ENCODE measurements around the gene CDK15.

CDK15 gene

GRCh38 chr2:201923436-201924328, 117.3 kb downstream of the CDK15 start:
- DNase-seq (ENCODE audit: extremely low spot score) = no peak

DNA sequence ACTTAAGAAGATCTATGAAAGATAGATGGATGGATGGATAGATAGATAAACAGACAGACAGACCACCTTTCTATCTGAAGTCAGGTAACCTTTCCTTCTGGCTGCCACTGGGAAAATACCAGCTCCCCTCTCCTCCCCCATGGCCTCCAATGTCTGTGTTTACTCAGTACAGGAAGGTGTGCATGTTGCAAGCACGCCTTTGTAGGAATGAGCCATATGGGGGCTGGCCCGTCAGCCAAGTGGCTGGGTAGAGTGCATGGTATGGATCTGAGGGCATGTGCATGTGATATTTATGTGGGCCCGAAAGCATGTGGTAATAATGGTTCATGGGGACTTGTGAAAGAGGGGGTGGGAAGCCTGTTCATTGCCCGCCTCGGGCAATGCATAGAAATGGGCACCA, 118.1 kb downstream of the CDK15 start:
- no peak for DNase-seq (ENCODE audit: extremely low spot score)
- POLR2A ChIA-PET = no interaction called here
- CTCF ChIA-PET = no interaction called here
- TF ChIP-seq ZNF384 (IDR thresholded peaks at IDR 0.05) (no peak), ARNT (IDR thresholded peaks at IDR 0.05) (no peak), HDGF (IDR thresholded peaks at IDR 0.05; ENCODE audit: borderline replicate concordance) (no peak), BHLHE40 (IDR thresholded peaks at IDR 0.05; ENCODE audit: borderline replicate concordance) (no peak), L3MBTL2 (conservative IDR thresholded peaks at IDR 0.05) (no peak), LEF1 (IDR thresholded peaks at IDR 0.05; ENCODE audit: borderline replicate concordance) (no peak), FOXA1 (IDR thresholded peaks at IDR 0.05) (no peak), NFRKB (IDR thresholded peaks at IDR 0.05) (no peak), CTBP1 (IDR thresholded peaks at IDR 0.05; ENCODE audit: borderline replicate concordance) (no peak), ELF4 (IDR thresholded peaks at IDR 0.05) (no peak), PKNOX1 (IDR thresholded peaks at IDR 0.05) (no peak), SUZ12 (IDR thresholded peaks at IDR 0.05) (no peak), FOXK2 (IDR thresholded peaks at IDR 0.05) (no peak), FOXM1 (IDR thresholded peaks at IDR 0.05; ENCODE audit: borderline replicate concordance) (no peak)

More at GRCh38 chr2:201923436-201924328, 117.3 kb downstream of the CDK15 start:
- ChIA-PET POLR2A (no interaction called here), CTCF (no interaction called here)
- TF ChIP-seq PKNOX1 (IDR thresholded peaks at IDR 0.05) (no peak), FOXK2 (IDR thresholded peaks at IDR 0.05) (no peak), ELF4 (IDR thresholded peaks at IDR 0.05) (no peak), FOXM1 (IDR thresholded peaks at IDR 0.05; ENCODE audit: borderline replicate concordance) (no peak), SUZ12 (IDR thresholded peaks at IDR 0.05) (no peak), SP1 (IDR thresholded peaks at IDR 0.05) (no peak)

- ChIA-PET POLR2A (no interaction called here), CTCF (no interaction called here)
- TF ChIP-seq SUZ12 (IDR thresholded peaks at IDR 0.05) (no peak), TARDBP (IDR thresholded peaks at IDR 0.05) (no peak), PKNOX1 (IDR thresholded peaks at IDR 0.05) (no peak), HDGF (IDR thresholded peaks at IDR 0.05; ENCODE audit: borderline replicate concordance) (no peak), FOXK2 (IDR thresholded peaks at IDR 0.05) (no peak), LEF1 (IDR thresholded peaks at IDR 0.05; ENCODE audit: borderline replicate concordance) (no peak), ELF4 (IDR thresholded peaks at IDR 0.05) (no peak), NFRKB (IDR thresholded peaks at IDR 0.05) (no peak), L3MBTL2 (conservative IDR thresholded peaks at IDR 0.05) (no peak), SP1 (IDR thresholded peaks at IDR 0.05) (no peak), FOXM1 (IDR thresholded peaks at IDR 0.05; ENCODE audit: borderline replicate concordance) (no peak), CTBP1 (IDR thresholded peaks at IDR 0.05; ENCODE audit: borderline replicate concordance) (no peak), FOXA1 (IDR thresholded peaks at IDR 0.05) (no peak)
- no peak for DNase-seq (ENCODE audit: extremely low spot score)
These were observed 118.7 kb downstream of the CDK15 start for GRCh38 chr2:201925056-201925455.

- no peak for DNase-seq (ENCODE audit: extremely low spot score)
- TF ChIP-seq SP1 (IDR thresholded peaks at IDR 0.05) (no peak), FOXK2 (IDR thresholded peaks at IDR 0.05) (no peak), ZNF384 (IDR thresholded peaks at IDR 0.05) (no peak), HDGF (IDR thresholded peaks at IDR 0.05; ENCODE audit: borderline replicate concordance) (no peak), LEF1 (IDR thresholded peaks at IDR 0.05; ENCODE audit: borderline replicate concordance) (no peak), BHLHE40 (IDR thresholded peaks at IDR 0.05; ENCODE audit: borderline replicate concordance) (no peak), NFRKB (IDR thresholded peaks at IDR 0.05) (no peak), L3MBTL2 (conservative IDR thresholded peaks at IDR 0.05) (no peak), FOXM1 (IDR thresholded peaks at IDR 0.05; ENCODE audit: borderline replicate concordance) (no peak)
- ChIA-PET CTCF (no interaction called here), POLR2A (no interaction called here)
These were observed 119.7 kb downstream of the CDK15 start for GRCh38 chr2:201926067-201926466.

GRCh38 chr2:201928363-201928762, 122.0 kb downstream of the CDK15 start:
- no peak for TF ChIP-seq ZNF384 (IDR thresholded peaks at IDR 0.05)
- TF ChIP-seq L3MBTL2 (conservative IDR thresholded peaks at IDR 0.05) = no peak
- no peak for TF ChIP-seq FOXA1 (IDR thresholded peaks at IDR 0.05)
- TF ChIP-seq PKNOX1 (IDR thresholded peaks at IDR 0.05) = no peak
- TF ChIP-seq HDGF (IDR thresholded peaks at IDR 0.05; ENCODE audit: borderline replicate concordance) = no peak
- no peak for TF ChIP-seq NFRKB (IDR thresholded peaks at IDR 0.05)
- TF ChIP-seq ARNT (IDR thresholded peaks at IDR 0.05) = no peak
- TF ChIP-seq LEF1 (IDR thresholded peaks at IDR 0.05; ENCODE audit: borderline replicate concordance) = no peak
- TF ChIP-seq FOXK2 (IDR thresholded peaks at IDR 0.05) = no peak
- no peak for TF ChIP-seq ELF4 (IDR thresholded peaks at IDR 0.05)
- TF ChIP-seq TARDBP (IDR thresholded peaks at IDR 0.05) = no peak
- no peak for TF ChIP-seq SP1 (IDR thresholded peaks at IDR 0.05)
- TF ChIP-seq CTBP1 (IDR thresholded peaks at IDR 0.05; ENCODE audit: borderline replicate concordance) = no peak
- no peak for TF ChIP-seq BHLHE40 (IDR thresholded peaks at IDR 0.05; ENCODE audit: borderline replicate concordance)
- no peak for TF ChIP-seq FOXM1 (IDR thresholded peaks at IDR 0.05; ENCODE audit: borderline replicate concordance)
- TF ChIP-seq SUZ12 (IDR thresholded peaks at IDR 0.05) = no peak
- CTCF ChIA-PET = no interaction called here
- POLR2A ChIA-PET = no interaction called here
- no peak for DNase-seq (ENCODE audit: extremely low spot score)
